Measurements from ENCODE around the gene HELZ.

DNA sequence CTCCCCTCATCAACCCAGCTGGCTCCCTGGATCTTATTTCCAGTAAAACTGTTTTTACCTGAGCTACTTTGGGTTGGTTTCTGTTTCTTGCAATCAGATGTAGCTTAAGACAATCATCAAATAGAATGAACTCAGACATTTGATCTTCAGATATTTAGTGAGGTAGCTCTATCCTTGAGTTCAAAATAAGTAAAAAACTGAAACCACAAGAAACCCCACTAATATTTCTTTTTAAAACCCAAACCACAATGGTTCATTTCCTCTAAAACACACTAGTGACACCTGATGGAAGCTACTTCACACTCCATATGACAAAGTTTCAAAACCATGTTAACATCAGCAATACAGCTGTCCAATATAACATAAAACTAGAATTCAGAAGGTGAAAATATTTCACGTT, 162.9 kb downstream of the HELZ start:
- TF ChIP-seq, protein P1, sequence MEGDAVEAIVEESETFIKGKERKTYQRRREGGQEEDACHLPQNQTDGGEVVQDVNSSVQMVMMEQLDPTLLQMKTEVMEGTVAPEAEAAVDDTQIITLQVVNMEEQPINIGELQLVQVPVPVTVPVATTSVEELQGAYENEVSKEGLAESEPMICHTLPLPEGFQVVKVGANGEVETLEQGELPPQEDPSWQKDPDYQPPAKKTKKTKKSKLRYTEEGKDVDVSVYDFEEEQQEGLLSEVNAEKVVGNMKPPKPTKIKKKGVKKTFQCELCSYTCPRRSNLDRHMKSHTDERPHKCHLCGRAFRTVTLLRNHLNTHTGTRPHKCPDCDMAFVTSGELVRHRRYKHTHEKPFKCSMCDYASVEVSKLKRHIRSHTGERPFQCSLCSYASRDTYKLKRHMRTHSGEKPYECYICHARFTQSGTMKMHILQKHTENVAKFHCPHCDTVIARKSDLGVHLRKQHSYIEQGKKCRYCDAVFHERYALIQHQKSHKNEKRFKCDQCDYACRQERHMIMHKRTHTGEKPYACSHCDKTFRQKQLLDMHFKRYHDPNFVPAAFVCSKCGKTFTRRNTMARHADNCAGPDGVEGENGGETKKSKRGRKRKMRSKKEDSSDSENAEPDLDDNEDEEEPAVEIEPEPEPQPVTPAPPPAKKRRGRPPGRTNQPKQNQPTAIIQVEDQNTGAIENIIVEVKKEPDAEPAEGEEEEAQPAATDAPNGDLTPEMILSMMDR (IDR thresholded peaks at IDR 0.05), result no peak
- TF ChIP-seq POLR2A (IDR thresholded peaks at IDR 0.05), result no peak
- no peak for TF ChIP-seq POLR2AphosphoS5 (IDR thresholded peaks at IDR 0.05)
